ENCODE results near the gene ZP4. TPM values are rescaled to one million over a fixed set of nuclear protein-coding genes. Genes with fewer than 3 reads are reported as not detected.

The ZP4 gene
- total RNA-seq, 3 donors from 2014 or later (not counting 1 experiment from before 2014, with no cell fraction given) = not detected

- Mint-ChIP-seq H3K27ac (no peak overlapping the region), H3K9me3 (peaks cover 3 to 7% of the 10 kb centered on the region in 2 donors), H3K4me3 (no peak overlapping the region), H3K4me1 (no peaks in the 10 kb centered on the region), H3K36me3 (no peaks in the 10 kb centered on the region), H3K27me3 (ENCODE audit: low read depth in 2 of 2) (no peaks in the 10 kb centered on the region)
- no peak for TF ChIP-seq CTCF (IDR thresholded peaks at IDR 0.05)
- no peaks in the 10 kb centered on the region for H3K27me3 ChIP-seq (ENCODE audit: control insufficient read depth, insufficient read depth, low read length)
- intact Hi-C loops (cut with micrococcal nuclease) = no loop called here
- H3K27ac ChIP-seq (ENCODE audit: low read length) = no peak overlapping the region
- 79% methylated on average over 5 of the region's 5 CpGs for WGBS (ENCODE audit: insufficient coverage)
- ATAC-seq (no peak), DNase-seq (no peak)
- no peaks in the 10 kb centered on the region for H3K9me3 ChIP-seq (ENCODE audit: control insufficient read depth, insufficient read depth, low read length)
- no peaks in the 10 kb centered on the region for H3K36me3 ChIP-seq (ENCODE audit: control insufficient read depth, insufficient read depth, low read length)
- no peaks in the 10 kb centered on the region for H3K4me1 ChIP-seq (ENCODE audit: control insufficient read depth, insufficient read depth, low read length)
- H3K4me3 ChIP-seq (ENCODE audit: low read length) = no peak overlapping the region
Measured at GRCh38 chr1:237901299-237901934, 10.7 kb upstream of the ZP4 start.

GRCh38 chr1:237895630-237896029 is 4.9 kb upstream of the ZP4 start:
- H3K4me1 ChIP-seq (ENCODE audit: control insufficient read depth, insufficient read depth, low read length) = no peaks in the 10 kb centered on the region
- H3K4me3 ChIP-seq (ENCODE audit: low read length) = no peak overlapping the region
- DNase-seq = no peak
- H3K36me3 Mint-ChIP-seq = no peaks in the 10 kb centered on the region
- intact Hi-C loops (cut with micrococcal nuclease) = no loop called here
- H3K4me3 Mint-ChIP-seq = no peak overlapping the region
- no peaks in the 10 kb centered on the region for H3K4me1 Mint-ChIP-seq
- peaks cover 0 to 4% of the 10 kb centered on the region in 2 donors for H3K9me3 Mint-ChIP-seq
- TF ChIP-seq CTCF (IDR thresholded peaks at IDR 0.05) = no peak
- no peaks in the 10 kb centered on the region for H3K27me3 Mint-ChIP-seq (ENCODE audit: low read depth in 2 of 2)
- H3K9me3 ChIP-seq (ENCODE audit: control insufficient read depth, insufficient read depth, low read length) = no peaks in the 10 kb centered on the region
- no peak overlapping the region for H3K27ac ChIP-seq (ENCODE audit: low read length)
- no peaks in the 10 kb centered on the region for H3K36me3 ChIP-seq (ENCODE audit: control insufficient read depth, insufficient read depth, low read length)
- no peak for ATAC-seq
- H3K27ac Mint-ChIP-seq = no peak overlapping the region
- no peaks in the 10 kb centered on the region for H3K27me3 ChIP-seq (ENCODE audit: control insufficient read depth, insufficient read depth, low read length)

GRCh38 chr1:237894131-237894530 is 3.4 kb upstream of the ZP4 start:
- intact Hi-C loops (cut with micrococcal nuclease) = no loop called here
- Mint-ChIP-seq H3K27me3 (ENCODE audit: low read depth in 2 of 2) (no peaks in the 10 kb centered on the region), H3K27ac (no peak overlapping the region), H3K4me1 (no peaks in the 10 kb centered on the region), H3K9me3 (peaks cover 3 to 7% of the 10 kb centered on the region in 2 donors), H3K4me3 (no peak overlapping the region), H3K36me3 (no peaks in the 10 kb centered on the region)
- no peaks in the 10 kb centered on the region for H3K9me3 ChIP-seq (ENCODE audit: control insufficient read depth, insufficient read depth, low read length)
- no peaks in the 10 kb centered on the region for H3K4me1 ChIP-seq (ENCODE audit: control insufficient read depth, insufficient read depth, low read length)
- ATAC-seq = no peak
- no peak overlapping the region for H3K4me3 ChIP-seq (ENCODE audit: low read length)
- WGBS (ENCODE audit: insufficient coverage) = 95% methylated on average over 3 of the region's 3 CpGs
- H3K27me3 ChIP-seq (ENCODE audit: control insufficient read depth, insufficient read depth, low read length) = no peaks in the 10 kb centered on the region
- no peak for DNase-seq
- H3K36me3 ChIP-seq (ENCODE audit: control insufficient read depth, insufficient read depth, low read length) = no peaks in the 10 kb centered on the region
- no peak overlapping the region for H3K27ac ChIP-seq (ENCODE audit: low read length)
- no peak for TF ChIP-seq CTCF (IDR thresholded peaks at IDR 0.05)

- Mint-ChIP-seq H3K36me3 (no peaks in the 10 kb centered on the region), H3K9me3 (peaks cover 3 to 5% of the 10 kb centered on the region in 2 donors), H3K4me3 (no peak overlapping the region), H3K27me3 (ENCODE audit: low read depth in 2 of 2) (no peaks in the 10 kb centered on the region), H3K4me1 (no peaks in the 10 kb centered on the region), H3K27ac (no peak overlapping the region)
- H3K27ac ChIP-seq (ENCODE audit: low read length) = no peak overlapping the region
- no peaks in the 10 kb centered on the region for H3K36me3 ChIP-seq (ENCODE audit: control insufficient read depth, insufficient read depth, low read length)
- 81% methylated on average over 2 of the region's 3 CpGs for WGBS (ENCODE audit: insufficient coverage)
- TF ChIP-seq CTCF (IDR thresholded peaks at IDR 0.05) = no peak
- no peaks in the 10 kb centered on the region for H3K9me3 ChIP-seq (ENCODE audit: control insufficient read depth, insufficient read depth, low read length)
- ATAC-seq = no peak
- H3K4me1 ChIP-seq (ENCODE audit: control insufficient read depth, insufficient read depth, low read length) = no peaks in the 10 kb centered on the region
- no peaks in the 10 kb centered on the region for H3K27me3 ChIP-seq (ENCODE audit: control insufficient read depth, insufficient read depth, low read length)
- no peak overlapping the region for H3K4me3 ChIP-seq (ENCODE audit: low read length)
- no peak for DNase-seq
- intact Hi-C loops (cut with micrococcal nuclease) = no loop called here
Measured at GRCh38 chr1:237891979-237892378, 1.3 kb upstream of the ZP4 start.

All from natural killer cell (primary cell).